NCI-H2107 treated with DMSO at 0.1 percent for 48 hours (cell line): ENCODE data around the gene PGM5.

Source experiments
- DNase-seq: peaks from one replicate; lab custom pipeline; 2025; ENCODE audit not compliant: unreplicated experiment; lab: John Stamatoyannopoulos, UW

PGM5 gene

DNA sequence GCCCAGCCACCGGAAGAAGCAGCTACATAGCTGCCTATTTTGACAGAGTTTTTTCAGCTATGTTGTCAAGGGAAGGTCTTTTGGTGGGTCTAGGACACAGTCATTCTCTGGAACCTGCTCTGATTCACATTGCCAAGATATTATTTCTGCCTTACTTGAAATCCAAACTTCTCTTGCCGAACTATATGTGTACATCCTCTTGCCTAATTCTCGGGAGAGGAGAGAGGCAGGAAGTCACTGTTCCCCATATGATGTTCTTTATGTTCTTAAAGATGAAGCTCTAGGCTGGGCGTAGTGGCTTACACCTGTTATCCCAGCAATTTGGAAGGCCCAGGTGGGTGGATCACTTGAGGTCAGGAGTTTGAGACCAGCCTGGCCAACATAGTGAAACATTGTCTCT is 175.7 kb downstream of the PGM5 start:
- no peak for DNase-seq

DNA sequence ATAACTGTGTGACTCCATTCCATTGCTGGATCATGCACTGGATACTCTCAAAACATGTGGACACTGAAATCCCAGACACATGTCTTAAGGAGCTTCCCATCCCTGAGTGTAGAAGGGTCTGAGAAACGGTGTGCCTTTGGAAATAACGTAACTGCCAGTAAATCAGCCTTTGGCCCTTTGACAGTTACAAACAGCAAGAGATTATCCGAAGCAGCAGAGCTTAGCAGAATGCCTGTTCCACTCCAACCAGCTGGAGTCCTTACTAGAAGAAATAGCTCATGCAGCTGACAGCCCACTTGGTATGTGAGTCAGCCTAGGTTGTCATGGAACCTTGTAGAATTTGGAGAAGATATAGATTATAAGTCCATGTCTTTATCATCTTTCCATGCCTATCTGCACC is 177.3 kb downstream of the PGM5 start:
- no peak for DNase-seq

DNA sequence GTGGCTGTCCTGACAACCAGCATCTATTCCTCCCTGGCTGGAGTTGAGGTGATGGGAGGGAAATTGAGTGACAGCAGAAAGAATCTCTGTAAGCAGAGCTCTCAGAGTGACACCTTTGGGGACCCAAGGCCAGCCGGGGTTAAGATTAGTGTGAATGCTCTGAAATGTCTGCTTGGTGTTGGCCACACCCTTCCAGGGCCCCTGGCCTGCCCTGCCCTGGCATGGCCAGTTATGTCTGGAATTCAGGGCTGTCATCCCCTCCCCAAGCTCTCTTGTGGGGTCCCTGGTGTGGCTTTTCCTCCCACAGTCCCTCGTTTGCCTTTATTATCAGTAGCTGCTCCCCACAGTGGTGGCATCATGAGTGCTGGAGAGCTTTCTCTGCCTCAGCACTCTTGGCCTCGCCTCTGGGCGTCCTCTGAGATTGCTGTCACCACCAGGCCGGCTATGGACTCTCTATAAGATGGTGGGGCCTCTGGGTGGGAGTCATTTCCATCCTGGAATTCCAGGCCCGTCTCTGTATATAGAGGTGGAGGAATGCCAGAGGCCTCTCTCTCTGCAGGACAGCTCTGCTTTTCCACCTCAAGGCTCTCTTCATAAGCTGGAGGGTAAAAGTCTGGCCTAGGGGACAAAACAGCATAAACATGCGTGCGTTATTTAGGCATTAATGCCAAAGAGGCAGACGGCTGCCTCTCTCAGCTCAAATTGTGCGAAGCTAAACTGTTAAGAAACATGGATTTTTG is 180.6 kb downstream of the PGM5 start:
- DNase-seq, result no peak

- DNase-seq, result no peak
These were observed 181.1 kb downstream of the PGM5 start for GRCh38 chr9:68537616-68537880.

DNA sequence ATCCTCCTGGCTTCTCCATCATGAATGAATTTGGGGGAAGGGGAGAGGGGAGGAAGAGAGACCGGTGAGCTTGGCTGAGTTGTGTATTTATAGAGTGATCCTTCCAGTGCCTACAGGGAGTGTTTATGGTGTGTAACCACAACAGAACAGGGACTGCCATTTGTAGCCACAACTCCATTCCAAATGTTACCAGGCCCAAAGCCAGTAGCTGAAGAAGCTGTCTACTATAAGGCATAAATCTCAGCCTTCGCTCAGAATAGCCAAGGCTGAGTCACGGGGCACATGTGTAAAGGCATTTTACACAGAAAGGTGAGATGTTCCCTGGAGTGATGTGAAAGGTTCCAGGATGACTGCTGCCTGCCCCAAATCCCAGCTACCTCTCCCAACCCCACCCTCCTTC is 181.8 kb downstream of the PGM5 start:
- no peak for DNase-seq

DNA sequence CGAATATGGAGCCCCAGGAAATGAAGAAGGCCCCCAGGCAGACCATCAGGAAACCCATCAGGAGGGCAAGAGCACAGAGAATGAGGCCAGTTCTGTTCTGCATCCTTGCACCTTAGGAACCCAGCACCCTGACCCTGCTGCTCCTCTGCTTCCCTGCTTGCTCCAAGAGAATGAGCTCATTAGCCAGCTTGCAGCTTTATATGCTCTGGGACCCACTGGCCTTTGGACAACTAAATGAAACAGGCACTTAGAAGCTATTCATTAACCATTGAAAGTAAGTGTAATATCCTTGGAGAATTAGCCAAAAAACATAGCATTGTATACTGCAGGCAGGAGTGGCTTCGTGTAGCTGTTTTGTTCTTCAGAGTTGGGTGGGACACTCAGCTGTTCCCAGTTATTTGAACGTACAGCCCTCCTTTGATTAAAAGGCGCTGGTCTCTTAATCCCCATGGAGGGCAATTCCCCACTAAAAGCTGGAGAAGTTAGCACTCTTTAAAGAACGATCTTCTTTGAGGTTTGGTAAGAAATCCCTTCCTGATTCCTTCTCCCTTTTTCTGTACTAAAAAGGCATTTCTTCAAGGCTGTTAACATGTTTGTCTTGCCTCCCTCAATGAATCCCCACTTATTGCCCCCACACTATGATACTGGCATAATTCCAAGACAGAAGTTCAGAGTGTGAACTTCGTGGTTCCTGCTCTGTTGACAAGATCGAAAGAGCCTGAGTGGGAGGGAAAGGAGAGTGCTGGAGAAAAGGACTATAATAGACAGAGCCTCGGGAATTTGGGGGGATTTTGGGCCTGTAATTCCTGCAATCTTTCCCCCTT is 184.5 kb downstream of the PGM5 start, which contains the start of gene TMEM252:
TSS of gene TMEM252 (minus strand) at position 172 of the 824 bp plus-strand sequence. CDS start at position 103, 69 bp downstream.
- no peak for DNase-seq

DNA sequence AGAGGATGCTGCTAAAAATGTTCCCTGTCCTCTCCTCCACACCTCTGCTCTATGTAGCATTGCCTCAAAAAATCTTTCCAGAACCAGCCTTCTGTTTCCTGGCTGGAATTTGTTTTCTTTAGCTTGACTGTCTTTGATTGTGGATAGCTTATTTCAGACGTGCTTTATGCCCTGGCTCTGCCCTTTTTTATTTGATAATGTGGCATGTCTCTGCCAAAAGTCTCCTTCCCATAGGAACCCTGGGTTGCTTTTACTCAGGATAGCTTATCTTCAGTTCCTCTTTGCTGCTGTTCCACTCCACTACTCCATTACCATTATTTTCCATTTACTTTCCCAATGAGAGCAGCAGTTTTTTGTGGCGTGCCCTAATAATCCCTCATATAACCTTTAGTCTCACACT is 185.2 kb downstream of the PGM5 start:
- DNase-seq, result no peak

DNA sequence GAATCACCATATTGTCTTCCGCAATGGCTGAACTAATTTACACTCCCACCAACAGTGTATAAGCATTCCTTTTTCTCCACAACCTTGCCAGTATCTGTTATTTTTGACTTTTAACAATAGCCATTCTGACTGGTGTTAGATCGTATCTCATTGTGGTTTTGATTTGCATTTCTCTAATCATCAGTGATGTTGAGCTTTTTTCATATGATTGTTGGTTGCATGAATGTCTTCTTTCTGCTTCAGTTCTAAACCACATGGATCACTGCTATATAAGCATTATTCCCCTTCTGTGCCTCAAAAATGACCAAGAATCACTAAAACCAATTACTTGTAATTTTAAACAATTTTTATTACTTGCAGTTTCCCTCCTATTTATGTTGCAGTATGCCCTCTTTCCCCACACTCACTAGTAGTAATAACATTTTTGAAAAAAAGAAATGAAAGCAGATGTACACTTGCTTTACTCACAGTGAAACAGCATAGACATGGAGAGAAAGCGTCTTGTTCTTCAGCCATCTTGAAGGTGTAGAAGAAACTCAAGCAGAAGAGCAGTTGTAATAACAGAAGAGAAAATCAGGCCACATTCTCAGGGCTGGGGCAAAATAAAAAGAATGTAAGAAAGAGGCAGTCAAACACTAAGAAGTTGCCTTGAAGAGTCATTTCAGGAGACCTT is 188.8 kb downstream of the PGM5 start:
- no peak for DNase-seq

DNA sequence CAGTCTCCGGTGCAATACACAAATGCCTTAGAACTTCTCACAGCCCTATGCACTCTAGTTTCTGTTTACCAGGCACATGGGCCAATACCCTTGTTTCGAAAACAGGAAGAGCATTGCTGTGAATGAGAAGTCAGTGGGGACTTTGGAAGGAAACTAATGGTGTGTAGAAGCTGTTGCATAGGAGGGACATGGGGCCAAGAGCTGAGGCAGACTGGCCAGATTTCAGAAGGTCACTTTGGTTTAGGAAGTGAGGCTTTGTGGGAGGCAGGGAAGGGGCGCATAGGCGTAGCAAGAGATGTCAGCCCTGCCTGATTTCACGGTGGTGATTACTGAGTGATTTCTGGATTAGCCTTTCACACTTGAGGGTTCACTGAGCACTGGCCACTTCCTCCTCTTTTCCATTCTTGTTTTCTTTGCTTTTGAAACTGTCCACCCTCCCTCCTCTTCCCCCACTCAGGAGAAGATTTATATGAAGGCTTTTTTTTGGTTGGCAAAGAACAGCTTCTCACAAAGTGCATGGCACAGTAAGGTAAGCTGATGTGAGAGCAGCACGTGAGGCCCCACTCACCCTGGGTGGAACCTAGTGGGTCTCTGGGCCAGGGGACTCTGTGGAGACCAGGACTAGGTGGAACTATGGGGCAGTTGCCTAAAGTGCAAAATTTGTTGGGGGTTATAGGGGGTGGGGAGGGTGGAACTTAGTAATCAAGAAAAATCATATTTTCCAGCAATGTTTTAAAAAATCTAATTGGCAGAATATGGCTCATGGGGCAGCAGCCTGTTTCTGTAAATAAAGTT is 190.4 kb downstream of the PGM5 start:
- DNase-seq, result no peak

DNA sequence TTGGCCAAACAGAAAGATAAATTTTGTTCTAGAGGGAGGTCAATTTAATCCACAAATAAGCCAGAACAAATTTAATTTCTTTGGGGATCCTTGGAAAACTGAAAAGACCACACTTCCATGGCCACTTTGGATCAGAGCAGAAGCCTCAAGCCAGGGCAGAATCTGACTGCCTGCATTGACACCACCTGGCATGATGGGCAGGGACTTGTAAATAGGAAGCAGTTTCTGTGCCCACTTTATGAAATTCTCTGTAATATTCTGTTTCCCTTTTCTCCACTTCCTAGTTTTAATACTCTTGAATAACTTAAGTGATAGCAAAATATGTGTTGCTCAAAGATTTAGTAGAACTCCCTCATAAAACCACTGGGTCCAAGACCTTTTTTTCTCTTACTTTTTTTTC is 191.0 kb downstream of the PGM5 start:
- no peak for DNase-seq

GRCh38 chr9:68548241-68548640 is 191.8 kb downstream of the PGM5 start:
- DNase-seq, result no peak

DNA sequence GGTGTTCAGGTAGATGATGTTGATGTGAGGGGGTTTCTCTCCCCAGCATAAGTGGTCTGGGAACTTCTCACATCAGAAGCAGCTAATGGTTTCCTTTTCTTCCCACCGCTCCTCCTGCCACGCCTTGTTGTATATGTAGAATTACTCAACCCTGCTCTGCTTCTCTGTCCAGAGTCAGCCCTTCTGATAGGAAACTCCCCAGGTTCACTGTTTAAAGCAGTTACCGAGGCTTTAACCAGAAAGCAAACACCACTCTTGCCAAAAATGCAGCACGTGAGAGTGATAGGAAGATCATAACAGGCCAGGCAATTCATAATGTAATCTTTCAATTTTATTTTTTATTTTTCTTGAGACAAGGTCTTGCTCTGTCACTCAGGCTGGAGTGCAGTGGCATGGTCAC is 194.8 kb downstream of the PGM5 start:
- DNase-seq, result no peak

GRCh38 chr9:68552700-68553476 is 196.5 kb downstream of the PGM5 start:
- DNase-seq, result no peak

- DNase-seq, result no peak
These were observed 199.2 kb downstream of the PGM5 start for GRCh38 chr9:68555437-68556150.

DNA sequence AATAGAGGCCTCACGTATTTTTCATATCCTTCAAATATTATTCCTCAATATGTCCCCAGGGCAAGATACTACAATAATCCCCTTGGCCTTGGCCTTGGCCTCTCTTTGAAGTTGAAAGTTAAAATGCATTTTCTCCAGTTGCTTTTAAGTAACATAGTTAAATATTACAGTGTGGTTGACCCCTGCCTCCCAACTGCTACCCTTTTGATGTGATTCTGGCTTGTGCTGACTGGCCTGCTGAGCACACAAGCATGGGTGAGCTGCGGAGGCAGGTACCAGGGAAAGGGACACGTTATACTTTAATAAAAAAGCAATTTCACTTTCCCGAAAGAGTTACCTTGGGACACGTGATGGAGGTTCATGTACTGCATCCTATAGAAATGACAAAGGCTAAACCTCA is 202.1 kb downstream of the PGM5 start:
- DNase-seq, result no peak

- no peak for DNase-seq
These were observed 203.8 kb downstream of the PGM5 start for GRCh38 chr9:68560071-68560844.

DNA sequence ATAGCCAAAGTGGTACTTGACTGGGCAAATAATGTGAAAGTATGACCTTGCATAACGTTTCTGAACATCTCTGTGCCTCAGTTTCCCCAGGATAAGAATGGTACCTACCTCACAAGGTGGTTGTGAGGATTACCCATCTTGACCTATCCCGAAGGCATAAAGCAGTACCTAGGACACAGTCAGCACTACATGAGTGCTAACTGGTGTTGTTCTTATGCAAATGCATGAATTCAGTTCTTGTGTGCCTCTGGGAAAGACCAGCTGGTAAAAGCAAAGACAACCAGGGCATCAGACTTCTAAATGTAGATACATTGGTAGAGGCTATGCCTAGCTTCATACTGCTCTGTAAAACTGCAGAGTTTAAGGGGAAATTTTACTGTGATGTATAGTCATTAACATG is 206.1 kb downstream of the PGM5 start:
- no peak for DNase-seq

GRCh38 chr9:68567565-68567964 is 211.2 kb downstream of the PGM5 start:
- DNase-seq, result no peak

DNA sequence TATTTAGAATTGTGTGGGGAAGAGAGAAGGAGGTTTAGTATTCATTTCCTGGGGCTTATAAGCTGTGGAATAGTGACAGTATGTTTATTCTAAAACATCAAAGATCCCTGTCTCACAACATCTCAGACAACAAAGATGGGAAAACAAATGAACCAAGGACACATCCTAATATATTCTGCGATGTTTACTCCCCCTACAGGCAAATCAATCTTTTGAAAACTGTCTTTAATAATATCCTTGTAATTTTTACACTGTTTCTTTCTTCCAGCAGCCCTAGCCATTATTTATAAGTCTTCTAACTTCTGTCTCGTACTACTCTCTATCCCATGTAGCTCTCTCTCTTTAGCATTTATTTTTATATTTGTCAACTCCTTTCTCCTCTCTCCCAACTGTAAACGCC is 217.7 kb downstream of the PGM5 start:
- DNase-seq, result no peak
